HAP-1 (cell line): Measurements from ENCODE around the gene KIAA0753.

Experiments
- DNase-seq, 2 experiments: peaks; one replicate each; pipeline ENCODE4 v3.0.0-alpha.2; 2016 to 2020; ENCODE audit warnings: low spot score in 2 of 2
- H3K27me3 ChIP-seq: fragments of 250-450 bp; sonication (Bioruptor Pico); 2 replicates; pipeline ENCODE4 v1.5.1; 2020; ENCODE audit warnings: low read depth, mild to moderate bottlenecking, moderate library complexity
- H3K36me3 ChIP-seq: fragments of 250-450 bp; sonication (Bioruptor Pico); replicated peaks from 2 replicates; pipeline ENCODE4 v1.5.1; 2020; ENCODE audit warnings: mild to moderate bottlenecking
- H3K4me1 ChIP-seq: fragments of 250-450 bp; sonication (Bioruptor Pico); 2 replicates; pipeline ENCODE4 v1.5.1; 2020; ENCODE audit warnings: mild to moderate bottlenecking
- H3K4me3 ChIP-seq: fragments of 250-450 bp; sonication (Bioruptor Pico); 2 replicates; pipeline ENCODE4 v1.5.1; 2020; ENCODE audit warnings: mild to moderate bottlenecking, moderate library complexity
- H3K9me3 ChIP-seq: fragments of 250-450 bp; sonication (Bioruptor Pico); 2 replicates; pipeline ENCODE4 v1.5.1; 2020; ENCODE audit warnings: mild to moderate bottlenecking, moderate library complexity
- in situ Hi-C: fragments of 300-500 bp; cut with MboI; formaldehyde crosslinking; loops from 3 replicates; pipeline ENCODE4 v1.14.3; 2020; ENCODE audit warnings: low sequenced_read_pairs, inconsistent platforms, mixed read lengths

KIAA0753 gene

DNA sequence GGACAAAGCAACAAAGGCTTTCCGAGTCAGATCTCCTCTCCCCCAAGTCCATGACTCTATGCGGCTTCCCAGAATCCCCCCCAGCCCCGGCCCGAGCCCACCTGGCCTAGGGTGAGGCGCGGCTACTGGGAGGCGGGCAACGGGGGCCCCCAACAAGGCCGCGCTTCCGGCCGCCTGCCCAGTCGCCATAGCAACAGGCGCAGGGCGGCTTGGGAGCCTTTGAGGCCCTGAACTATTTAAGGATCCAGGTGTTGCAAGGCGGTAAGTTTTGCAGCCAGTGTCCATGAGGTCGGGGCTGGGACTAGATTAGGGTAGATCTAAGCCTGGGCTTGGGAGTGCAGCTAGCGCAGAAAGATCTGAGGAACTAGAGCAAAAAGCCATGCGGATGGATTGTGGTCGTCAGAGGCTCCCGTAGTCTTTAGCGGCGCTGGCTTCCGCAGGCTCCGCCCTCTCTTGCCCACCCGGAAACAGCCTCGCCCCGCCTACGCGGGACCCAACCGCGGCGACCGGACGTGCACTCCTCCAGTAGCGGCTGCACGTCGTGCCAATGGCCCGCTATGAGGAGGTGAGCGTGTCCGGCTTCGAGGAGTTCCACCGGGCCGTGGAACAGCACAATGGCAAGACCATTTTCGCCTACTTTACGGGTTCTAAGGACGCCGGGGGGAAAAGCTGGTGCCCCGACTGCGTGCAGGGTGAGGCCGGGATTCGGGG is at the start of gene KIAA0753, which contains the start of gene TXNDC17:
KIAA0753 (minus strand) TSS at position 176 of the 711 bp plus-strand sequence. CDS start 5,608 bp downstream, outside the sequence.
TXNDC17 (plus strand) TSS at position 525 of the 711 bp plus-strand sequence; CDS start at position 548, 23 bp downstream.
- Histone ChIP-seq H3K4me1 (peaks cover 14% of the 10 kb centered on the region), H3K36me3 (peaks cover 27% of the 10 kb centered on the region), H3K27me3 (no peaks in the 10 kb centered on the region), H3K4me3 (peak within 1 kb of the TSS; percentile 77), H3K9me3 (no peaks in the 10 kb centered on the region)
- DNase-seq = peak; percentile 83 to 95
- in situ Hi-C loops = no loop called here

DNA sequence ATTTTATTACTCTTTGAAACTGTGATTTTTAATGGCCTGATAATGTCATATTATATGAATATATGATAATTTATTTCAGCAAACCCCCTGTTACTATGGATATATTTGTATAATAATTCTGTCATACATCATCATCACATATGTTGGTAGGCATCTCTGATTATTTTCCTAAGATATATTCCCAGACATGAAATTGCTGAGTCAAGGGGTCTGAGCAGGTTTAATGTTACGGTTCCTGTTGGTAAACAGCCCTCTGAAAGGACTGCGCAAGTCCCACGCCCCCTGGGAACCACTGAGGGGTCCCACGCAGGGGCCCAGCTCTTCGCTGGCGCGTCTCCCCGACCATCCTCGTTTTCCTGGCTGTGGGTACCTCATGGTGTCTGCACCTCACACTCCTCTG is 48.4 kb upstream of the KIAA0753 start:
- no peak for DNase-seq
- H3K4me3 ChIP-seq = no peak overlapping the region
- no peaks in the 10 kb centered on the region for H3K27me3 ChIP-seq
- no peaks in the 10 kb centered on the region for H3K4me1 ChIP-seq
- H3K36me3 ChIP-seq = no peaks in the 10 kb centered on the region
- no peaks in the 10 kb centered on the region for H3K9me3 ChIP-seq
- in situ Hi-C loops = no loop called here

DNA sequence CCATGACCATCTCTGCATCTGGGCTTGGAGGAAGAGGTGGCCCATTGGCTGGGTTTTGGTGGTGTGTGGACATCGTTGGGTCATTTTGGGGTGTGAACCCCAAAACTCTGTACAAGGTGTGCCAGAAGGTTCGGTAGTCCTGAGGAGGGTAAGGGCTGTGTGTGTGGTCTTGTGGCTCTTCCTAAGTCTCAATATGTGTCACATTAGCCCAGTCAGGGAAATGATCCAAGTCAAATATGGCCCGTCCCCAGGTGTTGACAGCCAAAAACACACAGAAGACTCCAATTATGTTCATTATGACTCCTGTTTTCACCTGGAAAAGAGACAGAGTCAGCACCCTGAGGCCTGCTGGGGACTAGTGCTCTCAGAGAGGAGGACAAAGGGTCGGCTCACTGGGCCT is 45.5 kb upstream of the KIAA0753 start:
- no peak for DNase-seq
- Histone ChIP-seq H3K4me1 (no peaks in the 10 kb centered on the region), H3K4me3 (no peak overlapping the region), H3K27me3 (no peaks in the 10 kb centered on the region), H3K9me3 (no peaks in the 10 kb centered on the region), H3K36me3 (no peaks in the 10 kb centered on the region)
- in situ Hi-C loops = no loop called here

DNA sequence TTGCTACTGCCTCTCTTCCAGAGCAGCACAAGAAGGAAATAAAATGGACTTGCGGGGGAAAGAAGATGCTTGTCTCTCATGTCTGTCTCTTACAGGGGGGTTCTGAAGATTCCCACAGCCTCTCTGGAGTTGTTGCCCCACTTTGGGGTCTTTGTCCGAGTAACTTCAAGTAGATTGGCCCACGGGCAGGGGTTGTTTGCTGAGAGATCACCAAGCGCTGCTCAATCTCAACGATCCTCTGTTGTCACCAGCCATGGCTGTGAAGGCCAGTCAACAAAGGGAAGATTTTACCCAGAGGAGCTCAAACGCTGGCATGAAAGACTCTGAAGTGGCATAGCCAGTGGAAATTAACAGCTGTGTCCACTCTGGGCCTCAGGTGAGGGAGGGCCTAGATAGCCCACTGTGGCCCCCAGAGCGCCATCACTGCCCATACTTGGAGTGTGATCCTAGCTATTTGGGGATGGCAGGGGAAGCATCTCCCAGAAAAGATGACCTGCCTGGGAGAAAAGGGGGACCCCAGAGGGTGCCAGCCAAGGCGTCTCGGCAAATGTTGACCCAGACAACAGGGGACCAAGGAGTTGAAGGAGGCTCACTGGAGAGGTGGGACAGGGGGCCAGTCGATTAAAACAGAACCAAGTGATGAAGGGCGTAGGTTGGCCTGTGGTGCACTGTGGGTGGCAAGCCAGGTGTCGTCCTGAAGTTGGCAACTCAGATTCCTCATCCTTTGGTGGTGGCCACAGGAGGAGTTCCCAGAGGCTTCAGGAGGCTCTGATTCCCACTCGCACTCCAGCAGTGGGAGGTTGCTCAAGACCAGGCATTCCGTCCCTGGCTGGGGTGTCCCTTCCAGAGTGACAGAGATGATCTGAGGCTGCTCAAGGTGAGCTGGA is 44.6 kb upstream of the KIAA0753 start:
- DNase-seq = no peak
- in situ Hi-C loops = no loop called here
- H3K9me3 ChIP-seq = no peaks in the 10 kb centered on the region
- no peaks in the 10 kb centered on the region for H3K36me3 ChIP-seq
- H3K4me3 ChIP-seq = no peak overlapping the region
- H3K27me3 ChIP-seq = no peaks in the 10 kb centered on the region
- H3K4me1 ChIP-seq = no peaks in the 10 kb centered on the region

DNA sequence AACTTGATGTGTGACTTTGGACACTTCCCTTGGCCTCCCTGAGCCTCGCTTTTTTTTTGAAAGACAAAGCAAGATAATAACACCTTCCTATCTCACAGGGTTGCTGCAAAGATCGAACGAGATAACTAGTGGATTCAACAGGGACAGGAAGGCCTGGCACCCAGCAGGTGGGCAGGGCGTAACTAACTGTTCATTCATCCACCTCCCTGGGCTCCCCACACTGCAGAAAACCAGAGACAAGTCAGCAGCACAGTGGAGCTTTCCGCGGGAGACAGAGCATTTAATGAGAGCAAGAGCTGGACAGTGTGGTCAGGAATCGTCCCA is 43.9 kb upstream of the KIAA0753 start:
- DNase-seq = no peak
- in situ Hi-C loops = no loop called here
- no peak overlapping the region for H3K4me3 ChIP-seq
- no peaks in the 10 kb centered on the region for H3K4me1 ChIP-seq
- H3K27me3 ChIP-seq = no peaks in the 10 kb centered on the region
- no peaks in the 10 kb centered on the region for H3K36me3 ChIP-seq
- H3K9me3 ChIP-seq = no peaks in the 10 kb centered on the region

DNA sequence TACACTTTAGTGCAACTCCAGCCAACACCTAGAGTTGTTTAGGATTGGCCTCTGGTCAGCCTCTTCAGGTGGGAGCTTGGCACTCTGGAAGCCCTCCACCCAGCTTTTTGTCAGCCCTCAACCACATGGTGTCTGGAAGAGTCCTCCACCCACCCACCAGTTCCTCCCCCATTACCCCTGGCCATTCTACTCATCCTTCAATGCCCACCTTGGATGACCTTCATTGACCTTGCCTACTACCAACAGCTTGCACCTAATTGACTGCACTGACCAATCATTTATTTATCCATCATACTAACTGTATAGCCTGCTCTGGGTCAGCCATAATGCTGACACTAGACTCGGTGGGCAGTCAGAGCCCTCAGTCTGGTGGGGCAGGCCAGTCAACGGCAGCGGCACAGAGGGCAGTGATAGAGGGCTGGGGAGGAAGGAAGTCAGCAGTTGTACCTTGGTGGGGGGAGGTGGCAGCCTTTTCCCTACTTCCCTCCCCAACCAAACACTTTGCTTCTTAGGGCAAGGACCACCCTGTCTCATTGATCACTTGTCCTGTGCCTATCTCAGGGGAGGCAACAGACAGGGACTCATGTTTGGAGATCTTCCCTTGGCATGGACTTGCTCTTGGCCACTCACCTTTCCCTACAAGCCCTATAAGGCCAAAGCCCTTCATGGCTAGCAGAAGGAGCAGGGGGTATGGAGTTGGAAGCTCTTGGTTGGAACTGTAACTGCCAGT is 43.4 kb upstream of the KIAA0753 start:
- in situ Hi-C loops = no loop called here
- H3K4me1 ChIP-seq = no peaks in the 10 kb centered on the region

DNA sequence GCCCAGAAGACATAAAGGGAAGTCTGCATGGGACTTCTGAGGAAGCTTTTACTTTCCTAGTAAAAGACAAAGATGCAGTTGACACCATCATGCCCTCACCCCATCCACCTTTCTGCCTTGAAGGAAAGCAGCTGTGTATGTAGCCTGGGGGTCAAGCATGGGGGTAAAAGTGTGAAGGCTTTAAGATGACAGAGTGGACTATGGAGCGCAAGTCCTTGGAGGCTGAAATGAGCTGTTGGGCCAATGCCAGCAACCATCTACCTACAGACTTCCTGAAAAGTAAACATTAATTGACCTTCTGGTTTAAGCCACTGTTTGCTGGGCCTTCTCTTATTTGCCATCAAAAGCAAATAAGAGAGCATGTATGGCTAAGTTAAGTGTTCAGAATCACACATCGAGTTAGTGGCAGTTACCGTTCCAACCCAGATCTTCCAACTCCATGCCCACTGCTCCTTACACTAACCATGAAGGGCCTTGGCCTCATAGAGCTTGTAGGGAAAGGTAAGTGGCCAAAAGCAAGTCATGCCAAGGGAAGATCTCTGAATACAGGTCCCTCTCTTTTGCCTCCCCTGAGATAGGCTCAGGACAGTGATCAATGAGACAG is 42.7 kb upstream of the KIAA0753 start:
- Histone ChIP-seq H3K36me3 (no peaks in the 10 kb centered on the region), H3K27me3 (no peaks in the 10 kb centered on the region), H3K4me1 (no peaks in the 10 kb centered on the region), H3K4me3 (no peak overlapping the region), H3K9me3 (no peaks in the 10 kb centered on the region)
- no peak for DNase-seq
- in situ Hi-C loops = no loop called here

More for the DNA sequence above, 43.4 kb upstream of the KIAA0753 start:
- H3K4me3 ChIP-seq = no peak overlapping the region
- H3K36me3 ChIP-seq = no peaks in the 10 kb centered on the region
- H3K27me3 ChIP-seq = no peaks in the 10 kb centered on the region
- no peaks in the 10 kb centered on the region for H3K9me3 ChIP-seq
- no peak for DNase-seq

DNA sequence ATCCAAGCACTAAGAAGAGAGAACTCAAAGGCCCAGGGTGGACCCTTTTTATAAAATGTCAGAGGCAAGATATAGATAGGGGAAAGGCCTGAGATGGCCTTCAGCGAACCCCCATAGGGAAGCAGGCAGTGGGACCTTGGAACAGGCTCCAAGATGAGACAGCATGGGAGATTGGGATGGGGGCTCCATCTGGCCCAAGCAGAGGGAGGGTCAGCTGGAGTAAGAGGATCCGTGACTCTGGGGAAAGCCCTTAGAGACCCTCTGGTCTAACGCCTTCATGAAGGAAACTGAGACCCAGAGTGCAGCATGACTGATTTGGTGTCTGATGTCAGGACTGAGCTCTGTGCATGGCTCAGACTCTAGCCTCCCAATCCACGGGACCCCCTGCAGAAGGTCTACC is 41.8 kb upstream of the KIAA0753 start:
- Histone ChIP-seq H3K36me3 (no peaks in the 10 kb centered on the region), H3K4me3 (no peak overlapping the region), H3K27me3 (no peaks in the 10 kb centered on the region), H3K9me3 (no peaks in the 10 kb centered on the region), H3K4me1 (no peaks in the 10 kb centered on the region)
- DNase-seq = no peak
- in situ Hi-C loops = no loop called here

DNA sequence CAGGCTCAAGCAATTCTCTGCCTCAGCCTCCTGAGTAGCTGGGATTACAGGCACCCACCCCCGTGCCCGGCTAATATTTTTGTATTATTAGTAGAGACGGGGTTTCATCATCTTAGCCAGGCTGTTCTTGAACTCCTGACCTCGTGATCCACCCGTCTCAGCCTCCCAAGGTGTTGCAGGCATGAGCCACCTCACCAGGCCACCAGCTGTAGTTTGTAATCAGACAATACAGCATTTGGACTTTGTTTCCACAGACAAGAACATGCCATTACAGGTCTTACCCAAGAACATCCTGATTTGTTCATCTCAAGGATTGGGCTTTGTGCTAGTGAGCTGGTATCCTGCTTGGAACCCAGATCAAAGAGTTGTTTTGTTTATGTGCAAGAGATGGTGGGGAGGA is 41.2 kb upstream of the KIAA0753 start:
- Histone ChIP-seq H3K4me3 (no peak overlapping the region), H3K27me3 (no peaks in the 10 kb centered on the region), H3K4me1 (no peaks in the 10 kb centered on the region), H3K9me3 (no peaks in the 10 kb centered on the region), H3K36me3 (no peaks in the 10 kb centered on the region)
- no peak for DNase-seq
- in situ Hi-C loops = no loop called here

DNA sequence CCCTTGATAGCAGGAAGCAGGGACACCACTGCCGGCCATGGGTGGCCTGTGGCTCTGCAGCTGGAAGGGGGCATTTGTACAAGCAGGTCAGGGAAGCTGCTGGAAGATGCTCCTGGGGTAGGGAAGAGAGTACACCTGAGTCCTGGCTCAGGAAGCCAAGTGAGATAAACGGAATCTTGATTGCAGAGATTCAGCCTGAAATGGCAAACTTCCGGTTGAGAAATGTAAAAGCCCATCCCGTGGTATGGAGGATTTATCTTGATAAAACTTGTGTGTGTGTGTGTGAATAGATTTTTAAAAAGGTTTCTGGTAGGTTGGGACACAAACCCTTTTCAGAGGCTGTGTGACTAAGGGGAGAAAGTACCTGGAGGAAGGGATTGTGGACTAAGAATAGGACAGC is 40.7 kb upstream of the KIAA0753 start:
- in situ Hi-C loops = no loop called here
- Histone ChIP-seq H3K27me3 (no peaks in the 10 kb centered on the region), H3K36me3 (no peaks in the 10 kb centered on the region), H3K9me3 (no peaks in the 10 kb centered on the region), H3K4me1 (no peaks in the 10 kb centered on the region), H3K4me3 (no peak overlapping the region)
- no peak for DNase-seq

DNA sequence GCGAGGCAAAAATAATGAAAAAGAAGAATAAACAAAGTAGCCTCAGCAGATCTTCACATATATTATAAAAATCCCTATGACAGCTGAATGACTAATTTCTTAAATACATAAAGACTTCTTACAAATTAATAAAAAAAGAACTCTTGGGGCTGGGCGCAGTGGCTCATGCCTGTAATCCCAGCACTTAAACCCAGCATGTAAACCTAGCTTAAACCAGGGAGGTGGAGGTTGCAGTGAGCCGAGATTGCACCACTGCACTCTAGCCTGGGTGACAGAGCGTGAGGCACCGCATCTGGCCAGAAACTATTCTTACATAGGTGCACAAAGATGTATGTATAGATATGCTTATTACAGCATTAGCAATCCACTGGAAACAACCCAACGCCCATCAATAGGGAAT is 38.7 kb upstream of the KIAA0753 start:
- Histone ChIP-seq H3K4me3 (no peak overlapping the region), H3K36me3 (no peaks in the 10 kb centered on the region), H3K27me3 (no peaks in the 10 kb centered on the region), H3K4me1 (no peaks in the 10 kb centered on the region), H3K9me3 (no peaks in the 10 kb centered on the region)
- no peak for DNase-seq
- in situ Hi-C loops = no loop called here

DNA sequence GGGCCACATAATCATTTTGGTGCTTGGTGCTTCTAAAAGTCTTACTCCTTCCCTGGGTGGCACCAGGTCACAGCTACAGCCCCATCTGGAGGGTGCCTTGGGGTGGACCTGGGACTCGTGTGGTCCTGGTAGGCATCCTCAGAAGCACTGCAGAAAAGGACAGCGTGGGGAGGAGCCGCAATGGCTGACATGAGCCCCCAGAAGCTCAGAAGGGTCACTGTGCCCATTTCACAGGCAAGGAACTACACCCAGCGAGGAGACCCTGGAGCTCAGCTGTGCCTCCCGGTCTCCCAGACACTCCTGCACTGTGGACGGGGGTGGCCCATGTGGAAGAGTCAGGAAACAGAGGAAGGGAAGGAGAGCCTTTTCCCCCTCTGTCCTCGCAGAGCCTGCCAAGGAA is 37.4 kb upstream of the KIAA0753 start:
- Histone ChIP-seq H3K4me1 (no peaks in the 10 kb centered on the region), H3K36me3 (no peaks in the 10 kb centered on the region), H3K4me3 (no peak overlapping the region), H3K27me3 (no peaks in the 10 kb centered on the region), H3K9me3 (no peaks in the 10 kb centered on the region)
- in situ Hi-C loops = no loop called here
- DNase-seq = no peak

DNA sequence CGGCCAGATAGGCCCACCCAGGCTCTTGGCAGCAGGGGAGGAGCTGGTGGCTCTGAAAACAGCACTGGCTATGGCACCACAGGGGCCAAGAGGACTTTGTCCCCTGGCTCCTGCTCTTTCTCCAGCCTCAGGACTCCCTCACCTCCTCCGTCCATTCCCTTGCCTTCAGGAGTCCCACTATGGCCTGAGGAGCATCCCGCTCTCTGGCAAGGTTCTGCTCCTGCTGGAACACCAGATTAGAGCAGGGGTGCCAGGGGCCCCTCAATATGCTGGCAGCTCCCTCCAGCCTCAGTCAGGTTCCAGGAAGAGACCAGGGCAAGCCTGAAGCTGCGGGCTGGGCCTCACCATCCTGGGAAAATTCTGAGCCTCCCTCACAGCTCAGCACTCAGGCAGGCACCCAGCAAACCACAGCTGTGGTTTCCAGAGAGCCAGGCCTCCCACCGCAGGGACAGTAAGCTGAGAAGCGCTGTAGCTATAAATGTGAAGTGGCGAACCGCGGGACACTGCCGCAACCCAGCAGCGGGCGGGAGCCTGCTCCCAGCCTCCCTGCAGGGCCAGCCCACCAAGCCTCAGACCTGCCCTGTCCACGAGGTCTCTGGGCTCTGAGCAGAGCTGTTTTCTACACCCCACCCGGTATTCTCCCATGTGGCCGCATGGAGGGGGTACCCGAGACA is 36.8 kb upstream of the KIAA0753 start:
- in situ Hi-C loops = no loop called here
- H3K4me1 ChIP-seq = no peaks in the 10 kb centered on the region
- DNase-seq = no peak
- H3K27me3 ChIP-seq = no peaks in the 10 kb centered on the region
- H3K36me3 ChIP-seq = no peaks in the 10 kb centered on the region
- no peak overlapping the region for H3K4me3 ChIP-seq
- no peaks in the 10 kb centered on the region for H3K9me3 ChIP-seq
